GM19099 (cell line): ENCODE measurements around the gene CBR1.

Source experiments
- POLR2A ChIP-seq: IDR thresholded peaks from 3 replicates; pipeline ENCODE4 v1.6.1; 2011; ENCODE audit warnings: low read depth; ENCODE audit not compliant: insufficient read length; ENCODE audit errors: extremely low read depth

CBR1 gene

GRCh38 chr21:36038701-36039497, 30.9 kb upstream of the CBR1 start:
- TF ChIP-seq POLR2A: no peak

- no peak for TF ChIP-seq POLR2A
Observed at GRCh38 chr21:36039861-36040260, 30.0 kb upstream of the CBR1 start.

GRCh38 chr21:36040389-36040788, 29.4 kb upstream of the CBR1 start:
- no peak for TF ChIP-seq POLR2A

GRCh38 chr21:36041910-36042309, 27.9 kb upstream of the CBR1 start:
- TF ChIP-seq POLR2A: no peak

GRCh38 chr21:36044056-36044455, 25.8 kb upstream of the CBR1 start:
- TF ChIP-seq POLR2A: no peak

- TF ChIP-seq POLR2A: no peak
Observed at GRCh38 chr21:36045993-36046392, 23.8 kb upstream of the CBR1 start.

GRCh38 chr21:36047139-36047538, 22.7 kb upstream of the CBR1 start:
- no peak for TF ChIP-seq POLR2A

GRCh38 chr21:36048357-36048756, 21.5 kb upstream of the CBR1 start:
- TF ChIP-seq POLR2A: no peak

GRCh38 chr21:36052860-36053714, 16.7 kb upstream of the CBR1 start:
- TF ChIP-seq POLR2A: no peak

GRCh38 chr21:36053715-36054062, 16.1 kb upstream of the CBR1 start:
- no peak for TF ChIP-seq POLR2A

GRCh38 chr21:36055551-36055950, 14.3 kb upstream of the CBR1 start:
- no peak for TF ChIP-seq POLR2A

GRCh38 chr21:36059823-36060158, 10.0 kb upstream of the CBR1 start:
- TF ChIP-seq POLR2A: no peak

GRCh38 chr21:36060159-36060921, 9.5 kb upstream of the CBR1 start, which contains the start of gene SETD4:
SETD4 (minus strand) TSS chr21:36060526; CDS start chr21:36058888, 1,638 bp downstream.
- TF ChIP-seq POLR2A: peak; percentile 89

- TF ChIP-seq POLR2A: no peak
Observed at GRCh38 chr21:36061445-36061844, 8.4 kb upstream of the CBR1 start.

- TF ChIP-seq POLR2A: no peak
Observed at GRCh38 chr21:36063375-36064084, 6.3 kb upstream of the CBR1 start.
